Karpas-422 (cell line): ENCODE data around the gene LRAT. TPM values are rescaled to one million over a fixed set of nuclear protein-coding genes. Genes with fewer than 3 reads are reported as not detected.
"Not testable (repeated sequence)": the region's sequence is repeated elsewhere in the genome, so short reads cannot be mapped to it uniquely, and the experiment has no call there.

ENCODE experiments used
- DNase-seq: peaks from one replicate; pipeline ENCODE4 v3.0.0-alpha.2; 2015
- H2AFZ ChIP-seq: fragments of 200-600 bp; sonication (generic); 2 replicates; pipeline ENCODE4 v1.6.1; 2014; ENCODE audit warnings: antibody characterized with exemption, low read length, mixed read lengths
- H3K27ac ChIP-seq: fragments of 200-600 bp; sonication (generic); 2 replicates; pipeline ENCODE4 v1.5.1; 2014; ENCODE audit warnings: mild to moderate bottlenecking, low read length, moderate library complexity
- H3K27me3 ChIP-seq: fragments of 200-600 bp; sonication (generic); 2 replicates; pipeline ENCODE4 v1.6.1; 2014; ENCODE audit warnings: low read length, mixed read lengths
- H3K36me3 ChIP-seq: fragments of 200-600 bp; sonication (generic); 2 replicates; pipeline ENCODE4 v1.6.1; 2014; ENCODE audit warnings: low read length, mixed read lengths; ENCODE audit not compliant: insufficient read depth
- H3K4me1 ChIP-seq: fragments of 200-600 bp; sonication (generic); 2 replicates; pipeline ENCODE4 v1.6.1; 2014; ENCODE audit warnings: mild to moderate bottlenecking, low read length, mixed read lengths
- H3K4me2 ChIP-seq: fragments of 200-600 bp; sonication (generic); 2 replicates; pipeline ENCODE4 v1.6.1; 2014; ENCODE audit warnings: low read length, low read depth, mild to moderate bottlenecking; ENCODE audit not compliant: poor library complexity, severe bottlenecking
- H3K4me3 ChIP-seq: fragments of 200-600 bp; sonication (generic); 2 replicates; pipeline ENCODE4 v1.5.1; 2014; ENCODE audit warnings: mild to moderate bottlenecking, antibody characterized with exemption, low read length, mixed read lengths
- H3K79me2 ChIP-seq: fragments of 200-600 bp; sonication (generic); 2 replicates; pipeline ENCODE4 v1.6.1; 2014; ENCODE audit warnings: mild to moderate bottlenecking, low read length, mixed read lengths
- H3K9ac ChIP-seq: fragments of 200-600 bp; sonication (generic); 2 replicates; pipeline ENCODE4 v1.6.0; 2014; ENCODE audit warnings: low read length
- H3K9me2 ChIP-seq: fragments of 200-600 bp; sonication (generic), shearing (Covaris generic); replicated peaks from 2 replicates; pipeline ENCODE4 v1.6.0; 2014; ENCODE audit warnings: mild to moderate bottlenecking, low read length, moderate library complexity; ENCODE audit not compliant: insufficient read depth
- H3K9me3 ChIP-seq: fragments of 300-700, 200-600 bp; sonication (generic); 2 replicates; pipeline ENCODE4 v1.6.1; 2014; ENCODE audit warnings: low read length, mixed read lengths
- H4K20me1 ChIP-seq: fragments of 200-600 bp; sonication (generic); 2 replicates; pipeline ENCODE4 v1.6.1; 2014; ENCODE audit warnings: mild to moderate bottlenecking, antibody characterized with exemption, low read length, low read depth; ENCODE audit not compliant: insufficient read depth
- total RNA-seq: library from RNA; depleted of rRNA; stranded (reverse); fragments of >200 nt; shearing (Covaris generic); gene quantifications from 2 replicates; pipeline ENCODE4 v1.2.3, GENCODE V29; 2014; ENCODE audit warnings: low replicate concordance

Gene LRAT
- total RNA-seq, 1 experiment from 2014 or later, result not detected

DNA sequence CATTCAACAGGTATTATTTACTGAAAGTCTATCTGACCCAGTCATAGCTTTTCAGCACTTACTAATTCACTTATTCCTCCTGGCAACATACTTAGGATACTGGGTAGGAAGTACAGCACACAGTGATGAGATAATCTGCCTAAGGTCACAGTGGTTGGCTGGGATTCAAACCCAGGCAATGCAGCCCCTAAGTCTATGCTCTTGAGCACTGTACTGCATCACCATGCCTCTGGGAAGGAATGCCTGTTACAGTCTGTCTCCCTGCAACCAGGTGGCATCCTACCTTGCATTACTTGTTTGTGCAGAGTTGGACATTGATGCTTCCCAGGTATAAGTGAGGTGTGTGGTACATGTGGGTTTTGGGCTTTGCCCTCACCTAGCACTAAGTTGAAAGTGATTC lies 21.5 kb upstream of the LRAT start:
- no peaks in the 10 kb centered on the region for H3K4me1 ChIP-seq
- DNase-seq, result no peak
- H4K20me1 ChIP-seq, result no peaks in the 10 kb centered on the region
- H3K9me3 ChIP-seq, result no peaks in the 10 kb centered on the region
- H2AFZ ChIP-seq, result no peak overlapping the region
- H3K79me2 ChIP-seq, result no peaks in the 10 kb centered on the region
- H3K4me2 ChIP-seq, result no peak overlapping the region
- H3K4me3 ChIP-seq, result no peak overlapping the region
- no peaks in the 10 kb centered on the region for H3K36me3 ChIP-seq
- H3K27me3 ChIP-seq, result no peaks in the 10 kb centered on the region
- H3K9me2 ChIP-seq, result no peaks in the 10 kb centered on the region
- H3K9ac ChIP-seq, result no peak overlapping the region
- no peak overlapping the region for H3K27ac ChIP-seq

GRCh38 chr4:154723601-154724000 lies 20.2 kb upstream of the LRAT start:
- not testable (repeated sequence) for H3K36me3 ChIP-seq, H3K4me3 ChIP-seq, H3K4me2 ChIP-seq, H3K9me3 ChIP-seq, H3K4me1 ChIP-seq, H2AFZ ChIP-seq, H3K27ac ChIP-seq, H3K79me2 ChIP-seq, DNase-seq, H3K9me2 ChIP-seq, H3K9ac ChIP-seq, H4K20me1 ChIP-seq, H3K27me3 ChIP-seq

GRCh38 chr4:154727540-154727939 lies 16.3 kb upstream of the LRAT start:
- no peaks in the 10 kb centered on the region for H4K20me1 ChIP-seq
- H3K36me3 ChIP-seq, result no peaks in the 10 kb centered on the region
- H3K4me3 ChIP-seq, result no peak overlapping the region
- no peaks in the 10 kb centered on the region for H3K27me3 ChIP-seq
- no peaks in the 10 kb centered on the region for H3K4me1 ChIP-seq
- no peak overlapping the region for H3K27ac ChIP-seq
- H3K4me2 ChIP-seq, result no peak overlapping the region
- H2AFZ ChIP-seq, result no peak overlapping the region
- H3K79me2 ChIP-seq, result no peaks in the 10 kb centered on the region
- H3K9ac ChIP-seq, result no peak overlapping the region
- DNase-seq, result no peak
- no peaks in the 10 kb centered on the region for H3K9me2 ChIP-seq
- H3K9me3 ChIP-seq, result no peaks in the 10 kb centered on the region

DNA sequence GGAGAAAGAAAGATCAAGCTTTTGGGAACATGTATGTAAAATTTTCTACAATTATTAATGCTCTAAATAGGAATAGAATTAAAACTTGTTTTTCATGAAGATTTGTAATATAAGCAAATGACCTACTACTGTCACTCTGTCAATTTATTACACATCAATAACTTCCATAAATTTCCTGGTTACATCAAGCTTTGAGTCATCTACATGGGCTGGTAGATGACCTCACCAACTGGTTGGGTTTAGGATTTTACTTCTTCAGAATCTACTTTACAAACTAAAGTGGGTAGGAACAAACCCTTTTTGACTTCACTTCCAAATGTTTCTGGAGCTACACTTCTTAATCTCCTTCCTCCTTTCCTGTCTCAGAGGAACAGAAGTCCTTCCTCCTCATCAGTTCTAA lies 12.0 kb upstream of the LRAT start:
- Histone ChIP-seq H3K9me2 (no peaks in the 10 kb centered on the region), H3K36me3 (no peaks in the 10 kb centered on the region), H3K4me2 (no peak overlapping the region), H3K9ac (no peak overlapping the region), H3K79me2 (no peaks in the 10 kb centered on the region), H2AFZ (no peak overlapping the region), H3K4me3 (no peak overlapping the region), H3K4me1 (no peaks in the 10 kb centered on the region), H3K27ac (no peak overlapping the region), H3K27me3 (no peaks in the 10 kb centered on the region), H4K20me1 (no peaks in the 10 kb centered on the region), H3K9me3 (no peaks in the 10 kb centered on the region)
- no peak for DNase-seq

GRCh38 chr4:154732669-154733068 lies 11.1 kb upstream of the LRAT start:
- Histone ChIP-seq H3K79me2 (no peaks in the 10 kb centered on the region), H3K9me2 (no peaks in the 10 kb centered on the region), H3K4me2 (no peak overlapping the region), H4K20me1 (no peaks in the 10 kb centered on the region), H3K36me3 (no peaks in the 10 kb centered on the region), H3K27me3 (no peaks in the 10 kb centered on the region), H3K9me3 (no peaks in the 10 kb centered on the region), H3K4me3 (no peak overlapping the region), H3K27ac (no peak overlapping the region), H3K9ac (no peak overlapping the region), H2AFZ (no peak overlapping the region), H3K4me1 (no peaks in the 10 kb centered on the region)
- DNase-seq, result no peak

DNA sequence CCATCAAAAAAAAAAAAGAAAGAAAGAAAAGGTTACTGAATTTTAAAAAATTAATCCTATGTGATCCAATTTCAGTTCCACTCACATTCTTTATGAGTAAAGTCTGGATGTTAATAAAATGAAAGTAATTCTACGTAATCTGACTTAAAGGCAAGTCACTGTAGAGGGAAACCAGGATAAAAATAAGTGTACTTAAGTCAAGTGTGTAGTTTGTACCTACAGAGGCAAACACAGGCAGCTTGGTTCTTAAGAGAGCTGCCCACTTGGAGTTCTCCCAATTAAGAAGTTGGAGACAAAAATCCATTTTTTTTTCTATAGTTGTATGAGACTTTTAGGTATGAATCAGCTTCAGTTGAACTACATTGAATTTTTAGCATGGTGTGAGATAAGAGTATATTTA lies 7.0 kb upstream of the LRAT start:
- Histone ChIP-seq H3K9me2 (no peaks in the 10 kb centered on the region), H3K27ac (no peak overlapping the region), H3K9ac (no peak overlapping the region), H3K36me3 (no peaks in the 10 kb centered on the region), H3K9me3 (no peaks in the 10 kb centered on the region), H4K20me1 (no peaks in the 10 kb centered on the region), H3K4me1 (no peaks in the 10 kb centered on the region), H2AFZ (no peak overlapping the region), H3K79me2 (no peaks in the 10 kb centered on the region), H3K27me3 (no peaks in the 10 kb centered on the region), H3K4me2 (no peak overlapping the region), H3K4me3 (no peak overlapping the region)
- no peak for DNase-seq

GRCh38 chr4:154738426-154738825 lies 5.4 kb upstream of the LRAT start:
- H3K79me2 ChIP-seq, result no peaks in the 10 kb centered on the region

GRCh38 chr4:154739111-154739510 lies 4.7 kb upstream of the LRAT start:
- Histone ChIP-seq H3K4me1 (no peaks in the 10 kb centered on the region), H3K79me2 (no peaks in the 10 kb centered on the region), H3K4me2 (no peak overlapping the region), H3K9me3 (peaks cover 3% of the 10 kb centered on the region; the same call in 1 of the 2 replicates), H3K36me3 (no peaks in the 10 kb centered on the region), H3K27me3 (no peaks in the 10 kb centered on the region), H3K9ac (no peak overlapping the region), H4K20me1 (no peaks in the 10 kb centered on the region), H3K9me2 (no peaks in the 10 kb centered on the region), H3K4me3 (no peak overlapping the region), H3K27ac (no peak overlapping the region), H2AFZ (no peak overlapping the region)
- no peak for DNase-seq

More at GRCh38 chr4:154738426-154738825, 5.4 kb upstream of the LRAT start:
- Histone ChIP-seq H3K9ac (no peak overlapping the region), H3K9me2 (no peaks in the 10 kb centered on the region), H3K9me3 (peaks cover under 1% of the 10 kb centered on the region; the same call in 1 of the 2 replicates), H3K27me3 (no peaks in the 10 kb centered on the region), H3K4me1 (no peaks in the 10 kb centered on the region), H3K4me3 (no peak overlapping the region), H3K27ac (no peak overlapping the region), H3K36me3 (no peaks in the 10 kb centered on the region), H2AFZ (no peak overlapping the region), H4K20me1 (no peaks in the 10 kb centered on the region), H3K4me2 (no peak overlapping the region)
- no peak for DNase-seq

GRCh38 chr4:154740462-154740861 lies 3.3 kb upstream of the LRAT start:
- Histone ChIP-seq H3K9ac (no peak overlapping the region), H3K36me3 (no peaks in the 10 kb centered on the region), H4K20me1 (no peaks in the 10 kb centered on the region), H3K9me2 (no peaks in the 10 kb centered on the region), H3K27me3 (no peaks in the 10 kb centered on the region), H3K4me1 (no peaks in the 10 kb centered on the region), H3K4me2 (no peak overlapping the region), H3K79me2 (no peaks in the 10 kb centered on the region), H2AFZ (no peak overlapping the region), H3K4me3 (no peak overlapping the region), H3K27ac (no peak overlapping the region), H3K9me3 (peaks cover 3% of the 10 kb centered on the region; the same call in 1 of the 2 replicates)
- DNase-seq, result no peak
